ENCODE data around the gene UBD.

UBD gene

DNA sequence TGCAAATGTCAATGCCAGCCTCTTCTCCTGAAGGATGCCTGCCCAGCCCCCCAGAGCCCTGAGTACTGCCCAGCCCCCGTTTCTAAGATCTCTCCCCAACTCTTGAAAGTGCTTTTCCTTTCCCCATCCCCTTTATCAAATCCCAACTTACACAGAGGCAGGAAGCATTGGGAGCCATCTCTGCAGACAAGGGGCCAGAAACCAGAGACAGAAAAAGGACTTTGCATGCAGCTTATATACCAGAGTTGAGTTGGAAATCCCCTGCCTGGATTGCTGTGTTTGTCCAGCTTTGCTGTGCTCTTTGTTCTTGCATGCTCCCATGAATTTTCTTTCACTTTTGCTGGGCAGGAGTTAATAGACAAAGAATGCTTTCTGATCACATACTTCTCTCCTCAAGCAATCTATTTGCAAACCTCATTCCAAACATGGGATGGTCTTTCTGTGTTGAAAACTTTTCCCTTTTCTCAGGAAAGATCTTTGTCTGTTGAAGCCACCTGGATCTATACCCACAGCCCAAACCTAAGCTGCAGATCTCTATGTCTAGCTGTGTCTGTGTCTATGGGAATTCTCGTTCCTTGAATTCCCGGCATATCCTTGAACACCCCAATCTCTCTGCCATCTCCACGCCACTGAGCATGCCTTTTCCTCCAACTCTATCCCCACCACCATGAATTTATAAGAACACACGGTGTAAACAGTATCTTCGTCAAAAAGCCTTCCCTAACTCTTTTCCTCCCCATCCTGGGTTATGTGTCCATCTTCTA is at the start of gene UBD:
UBD (minus strand) TSS at position 209 of the 764 bp plus-strand sequence; CDS start at position 178, 31 bp downstream.
- no peak for DNase-seq (ENCODE audit: low read depth in 2 of 2, low spot score in 1 of 2)

DNA sequence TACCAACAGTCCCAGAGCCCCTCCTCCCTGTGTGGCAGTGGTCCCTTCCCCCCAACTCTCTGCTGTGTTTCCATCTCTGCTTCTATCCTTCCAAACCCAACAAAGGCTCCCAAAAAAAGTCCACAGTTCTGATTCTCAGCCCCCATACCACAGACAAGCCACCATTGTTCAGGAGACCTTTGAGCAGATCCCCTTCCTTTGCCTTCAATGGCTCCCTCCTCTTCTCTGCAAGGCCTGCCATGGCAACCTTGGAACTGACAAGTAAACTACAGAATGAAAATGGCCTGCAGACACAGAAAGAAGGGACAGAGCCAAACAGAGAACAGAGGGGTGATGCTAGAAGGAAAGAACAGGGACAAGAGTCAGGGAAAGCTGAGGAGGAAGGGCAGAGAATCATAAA is 48.6 kb upstream of the UBD start:
- no peak for DNase-seq (ENCODE audit: low read depth in 2 of 2, low spot score in 1 of 2)

DNA sequence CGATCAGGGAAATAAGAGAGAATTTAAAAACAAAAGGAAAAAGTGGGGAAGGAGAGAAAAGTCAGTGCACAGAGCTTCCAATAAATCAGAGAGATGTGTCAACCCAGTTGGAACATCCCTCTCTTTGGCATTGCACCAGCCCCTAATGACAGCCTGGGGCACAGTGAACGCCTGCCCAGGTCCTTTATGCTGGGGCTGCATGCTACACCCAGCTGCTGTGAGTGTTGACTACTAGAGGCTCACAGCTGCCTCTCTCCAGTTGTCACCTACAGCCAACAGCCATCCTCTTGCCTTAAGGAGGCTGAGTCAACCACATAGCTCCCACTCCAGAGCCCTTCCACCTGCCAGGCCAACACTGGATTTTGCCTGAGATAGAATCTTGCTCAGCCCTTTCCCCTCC is 44.4 kb upstream of the UBD start:
- DNase-seq (ENCODE audit: low read depth in 2 of 2, low spot score in 1 of 2), result no peak

GRCh38 chr6:29603456-29603855 is 43.9 kb upstream of the UBD start:
- DNase-seq (ENCODE audit: low read depth in 2 of 2, low spot score in 1 of 2), result no peak

DNA sequence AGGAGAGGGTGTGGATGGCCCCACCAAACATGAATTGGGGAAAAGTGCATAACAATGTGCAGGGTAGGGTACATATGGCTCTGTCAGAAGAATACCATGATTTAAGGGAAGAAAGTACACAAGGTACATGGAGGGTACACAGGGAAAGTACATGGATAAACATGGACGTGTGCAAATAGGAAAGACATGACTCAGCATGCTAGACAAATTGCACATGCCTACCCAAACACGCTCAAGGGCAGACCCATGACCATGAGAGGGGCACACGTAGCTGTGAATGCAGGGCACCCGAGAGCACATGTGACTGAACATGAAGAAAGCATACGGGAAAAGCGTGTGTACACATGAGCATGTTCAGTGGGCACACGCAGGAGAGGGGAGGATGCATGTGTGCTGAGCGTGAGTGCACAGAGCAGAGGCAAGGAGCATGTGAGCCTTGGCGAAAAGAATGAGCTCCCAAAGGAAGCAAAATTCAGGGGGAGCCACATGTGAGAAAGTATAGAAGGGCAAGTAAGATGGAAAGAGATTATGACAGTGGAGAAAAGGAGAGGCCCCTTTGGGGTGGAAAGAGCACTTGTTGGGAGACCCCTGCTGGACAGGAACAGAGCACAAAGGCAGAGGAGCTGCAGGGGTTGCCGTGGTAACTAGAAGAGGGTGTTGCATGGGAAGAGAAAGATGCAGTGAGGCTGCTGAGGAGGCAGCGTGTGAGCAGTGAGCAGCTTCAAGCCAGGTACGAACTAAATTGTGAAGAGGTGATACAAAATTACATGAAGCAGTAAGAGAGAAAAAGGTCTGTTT is 43.2 kb upstream of the UBD start:
- DNase-seq (ENCODE audit: low read depth in 2 of 2, low spot score in 1 of 2), result no peak

- DNase-seq (ENCODE audit: low read depth in 2 of 2, low spot score in 1 of 2), result no peak
Measured at GRCh38 chr6:29598172-29598747, 38.7 kb upstream of the UBD start.

- DNase-seq (ENCODE audit: low read depth in 2 of 2, low spot score in 1 of 2), result no peak
Measured at GRCh38 chr6:29597184-29597583, 37.7 kb upstream of the UBD start.

- no peak for DNase-seq (ENCODE audit: low read depth in 2 of 2, low spot score in 1 of 2)
Measured at GRCh38 chr6:29596381-29596900, 36.9 kb upstream of the UBD start.

DNA sequence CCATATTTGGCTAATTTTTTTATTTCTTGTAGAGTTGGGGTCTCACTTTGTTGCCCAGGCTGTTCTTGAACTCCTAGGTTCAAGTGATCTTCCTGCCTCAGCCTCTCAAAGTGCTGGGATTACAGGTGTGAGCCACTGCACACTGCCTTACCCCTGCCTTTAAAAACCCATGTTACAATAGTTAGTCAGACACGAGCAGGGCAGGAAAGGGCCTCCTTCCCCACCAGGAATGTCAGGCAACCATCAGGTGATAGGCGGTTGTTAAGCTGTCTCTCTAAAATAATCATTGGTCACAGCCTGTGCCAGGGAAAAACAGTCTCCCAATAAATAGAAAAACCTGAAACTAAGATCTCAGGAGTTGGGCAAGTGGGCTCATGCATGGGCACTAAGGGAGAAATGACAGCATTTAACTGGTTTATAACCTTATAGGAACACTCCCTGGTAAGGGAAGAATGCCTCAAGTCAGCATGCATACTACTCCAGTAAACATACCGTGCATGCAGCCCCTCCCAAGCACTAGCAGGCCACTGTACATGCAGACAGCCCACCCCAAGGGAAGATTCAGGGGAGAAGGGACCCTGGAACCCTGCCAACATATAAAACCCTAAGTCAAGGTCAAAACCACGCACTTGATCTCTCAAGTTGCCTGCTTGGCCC is 33.8 kb upstream of the UBD start:
- DNase-seq (ENCODE audit: low read depth in 2 of 2, low spot score in 1 of 2), result no peak

DNA sequence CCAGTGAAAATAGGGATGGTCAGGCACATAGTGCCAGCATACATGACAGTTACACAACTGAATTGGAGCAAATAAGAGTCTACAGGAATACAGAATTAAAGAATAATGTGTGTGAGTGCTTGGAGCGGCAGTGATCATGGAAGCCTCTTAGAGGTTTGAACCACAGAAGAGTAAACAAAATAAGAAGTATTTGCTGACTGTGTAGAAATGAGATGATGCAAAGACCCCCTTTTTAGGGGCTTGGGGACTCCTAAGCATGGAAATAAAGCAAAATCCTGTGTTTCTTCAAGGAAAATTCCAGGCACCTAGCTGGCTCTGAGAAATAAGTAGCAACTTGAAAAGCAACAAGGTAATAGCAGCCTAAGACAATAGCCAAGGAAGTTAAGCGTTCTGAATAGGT is 32.1 kb upstream of the UBD start:
- DNase-seq (ENCODE audit: low read depth in 2 of 2, low spot score in 1 of 2), result no peak

GRCh38 chr6:29590218-29590808 is 30.8 kb upstream of the UBD start:
- DNase-seq (ENCODE audit: low read depth in 2 of 2, low spot score in 1 of 2), result no peak

DNA sequence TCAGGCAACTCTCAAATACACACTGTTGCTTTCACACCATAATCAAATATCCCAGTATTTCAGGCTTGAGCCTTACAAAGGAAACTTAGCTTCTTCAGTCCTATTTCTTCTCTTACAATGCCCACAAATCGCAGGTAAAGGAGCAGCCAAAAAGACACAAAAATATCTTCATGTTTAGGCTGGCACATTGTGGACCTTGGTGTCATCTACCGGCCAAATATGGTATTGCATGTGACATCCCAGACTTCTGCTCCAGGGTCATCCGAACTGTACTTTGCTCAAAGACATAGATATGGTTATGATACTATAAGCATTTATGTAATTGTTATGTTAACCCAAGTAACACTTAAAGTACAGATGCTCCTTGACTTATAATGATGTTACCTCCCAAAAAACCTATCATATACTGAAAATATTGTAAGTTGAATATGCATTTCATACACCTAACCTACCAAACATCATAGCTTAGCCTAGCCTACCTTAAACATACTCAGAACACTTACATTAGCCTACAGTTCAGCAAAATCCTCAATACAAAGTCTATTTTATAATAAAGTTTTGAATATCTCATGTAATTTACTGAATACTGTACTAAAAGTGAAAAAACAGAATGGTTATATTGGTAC is 30.0 kb upstream of the UBD start:
- peak in 1 of 2 donors; percentile 18 for DNase-seq (ENCODE audit: low read depth in 2 of 2, low spot score in 1 of 2)

DNA sequence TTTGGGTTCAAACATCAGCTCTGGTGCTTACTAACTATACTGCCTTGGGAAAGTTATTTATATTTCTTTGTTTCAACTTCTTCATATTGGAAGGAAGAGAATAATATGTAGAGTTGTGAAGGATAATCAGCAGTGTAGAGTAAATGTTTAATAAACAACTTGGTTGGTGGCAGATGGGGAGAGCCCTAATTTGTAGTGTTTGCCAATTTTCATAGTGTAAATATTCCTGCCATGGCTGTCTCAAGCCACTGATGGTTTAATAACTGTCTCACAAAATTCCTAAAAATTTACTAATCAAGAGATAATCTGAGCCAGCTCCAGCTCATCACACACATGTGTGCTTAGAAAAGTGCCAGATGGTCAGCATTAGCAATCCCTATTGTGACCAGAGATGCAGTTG is 25.3 kb upstream of the UBD start, which contains the start of gene OR2H2:
OR2H2 (plus strand) TSS at position 301 of the 400 bp plus-strand sequence. CDS start 2,824 bp downstream, outside the sequence.
- DNase-seq (ENCODE audit: low read depth in 2 of 2, low spot score in 1 of 2), result no peak

DNA sequence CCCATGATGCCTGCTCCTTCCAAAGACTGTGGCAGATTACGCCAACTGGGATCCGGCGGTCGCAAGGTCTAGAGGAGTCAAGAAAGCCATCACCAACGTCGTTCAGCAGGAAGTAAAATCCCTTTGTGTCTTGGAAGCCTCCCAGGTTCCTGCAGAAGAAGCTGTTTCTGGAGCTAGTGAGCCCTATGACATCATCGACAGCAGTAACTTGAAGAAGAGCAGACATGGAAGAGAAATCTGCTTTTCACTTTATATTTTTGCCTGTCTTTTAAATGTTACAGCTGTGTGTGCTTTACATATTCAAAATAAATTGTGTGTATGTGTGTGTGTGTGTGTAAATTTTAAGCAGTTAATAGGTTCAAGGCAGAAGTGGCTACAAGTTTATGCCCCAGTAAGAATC is 18.0 kb upstream of the UBD start:
- DNase-seq (ENCODE audit: low read depth in 2 of 2, low spot score in 1 of 2), result no peak

DNA sequence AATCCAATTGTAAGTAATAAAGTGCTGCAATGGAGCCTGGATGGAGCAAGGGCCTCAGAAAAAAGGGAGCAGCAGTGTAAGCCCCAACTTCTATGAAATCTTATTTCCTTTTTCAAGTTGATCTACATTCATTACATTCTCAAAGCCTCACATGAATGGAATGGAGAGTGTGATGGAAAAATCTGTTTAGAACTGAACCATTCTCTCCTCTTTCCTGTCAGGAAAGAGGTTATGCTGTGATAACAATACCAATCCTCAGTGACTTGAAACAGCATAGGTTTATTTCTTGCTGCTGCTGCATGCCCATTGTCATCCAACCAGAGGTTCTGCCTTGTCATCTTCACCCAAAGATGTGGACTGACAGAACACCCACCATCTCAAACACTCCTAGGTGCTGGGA is 16.5 kb upstream of the UBD start:
- no peak for DNase-seq (ENCODE audit: low read depth in 2 of 2, low spot score in 1 of 2)

DNA sequence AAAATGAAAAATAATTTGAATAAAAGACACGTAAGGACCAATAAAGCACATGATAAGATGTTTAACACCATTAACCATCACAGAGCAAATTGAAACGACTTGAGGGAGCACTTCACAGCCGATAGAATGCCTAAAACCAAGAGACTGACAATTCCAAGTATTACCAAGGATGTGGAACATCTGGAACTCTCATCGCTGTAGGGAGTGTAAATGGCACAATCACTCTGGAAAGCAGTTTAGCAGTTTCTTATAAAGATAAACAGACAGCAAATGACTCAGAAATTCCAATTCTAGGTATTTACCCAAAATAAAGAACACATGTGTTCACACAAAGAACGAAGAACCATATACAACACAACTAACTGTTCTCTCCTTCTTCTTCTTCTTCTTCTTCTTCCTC is 8.5 kb upstream of the UBD start:
- DNase-seq (ENCODE audit: low read depth in 2 of 2, low spot score in 1 of 2), result no peak

DNA sequence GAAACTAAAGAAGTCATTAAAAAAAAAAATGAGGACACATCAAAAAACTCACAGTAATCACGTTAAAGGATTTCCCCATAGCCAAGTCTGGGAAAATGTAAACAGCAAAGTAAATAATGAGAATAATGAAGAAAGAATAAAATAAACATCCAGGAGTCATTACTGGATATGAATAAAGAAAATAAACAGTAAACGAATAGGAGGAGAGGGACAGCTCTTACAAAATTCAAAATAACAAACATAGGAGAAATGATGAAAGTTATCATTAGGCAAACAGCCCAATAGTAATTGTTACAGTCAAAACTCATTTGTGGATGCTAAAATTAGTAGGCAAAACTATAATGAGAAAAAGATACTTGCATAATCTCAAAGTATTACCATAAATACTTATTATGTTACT is 8.0 kb upstream of the UBD start:
- DNase-seq (ENCODE audit: low read depth in 2 of 2, low spot score in 1 of 2), result no peak

- DNase-seq (ENCODE audit: low read depth in 2 of 2, low spot score in 1 of 2), result no peak
Measured at GRCh38 chr6:29566856-29567255, 7.3 kb upstream of the UBD start.

DNA sequence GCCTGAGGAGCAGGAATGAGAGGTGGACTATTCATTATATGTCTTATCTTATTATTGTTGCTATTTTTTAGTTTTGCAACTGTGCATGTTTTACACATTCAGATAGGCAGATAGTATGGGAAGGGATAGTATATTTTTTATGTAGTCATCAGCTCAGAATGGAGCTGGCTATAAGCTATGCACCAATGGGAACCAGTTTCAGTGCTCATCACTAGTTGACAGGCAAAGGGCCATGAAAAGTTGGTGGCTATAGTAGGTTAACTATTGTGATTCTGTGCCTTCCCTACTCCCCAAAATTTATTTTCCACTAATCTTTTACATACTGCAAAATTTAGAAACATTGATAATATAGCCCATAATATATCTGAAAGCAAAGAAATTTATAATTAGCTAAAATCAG is 5.3 kb upstream of the UBD start:
- no peak for DNase-seq (ENCODE audit: low read depth in 2 of 2, low spot score in 1 of 2)

- no peak for DNase-seq (ENCODE audit: low read depth in 2 of 2, low spot score in 1 of 2)
Measured at GRCh38 chr6:29563435-29563965, 4.0 kb upstream of the UBD start.
